Measurements from ENCODE around the gene RBM23. TPM values are rescaled to one million over a fixed set of nuclear protein-coding genes. Genes with fewer than 3 reads are reported as not detected.

RBM23 gene
- total and polyA plus RNA-seq, 2 of the 8 experiments (the other 6 are each of a cell fraction or from before 2014, with no cell fraction given) = 41.2 to 43.3 TPM

- TF ChIP-seq CHD7 (IDR thresholded peaks at IDR 0.05; ENCODE audit: insufficient replicate concordance, low read length) (no peak), HDAC6 (IDR thresholded peaks at IDR 0.05; ENCODE audit: low read depth, low read length) (no peak), CTBP2 (IDR thresholded peaks at IDR 0.05; ENCODE audit: borderline replicate concordance, insufficient read depth, insufficient read length, low read length) (no peak), MAFK (IDR thresholded peaks at IDR 0.05; ENCODE audit: low read depth, low read length) (no peak), SIRT6 (IDR thresholded peaks at IDR 0.05; ENCODE audit: low read length) (no peak), CBX5 (IDR thresholded peaks at IDR 0.05; ENCODE audit: low read depth, low read length) (no peak), CTCF (IDR thresholded peaks at IDR 0.05; ENCODE audit: control extremely low read depth in 1 of 3, insufficient read depth in 1 of 3, low read depth in 1 of 3, low read length in 3 of 3) (no peak)
These were observed 34.0 kb downstream of the RBM23 start (continued) for GRCh38 chr14:22884738-22885523.
